ENCODE results near the gene FAM193B.

FAM193B gene

GRCh38 chr5:177515580-177515979, 38.8 kb downstream of the FAM193B start:
- no peak for DNase-seq (ENCODE audit: low read depth, low spot score)

- DNase-seq (ENCODE audit: low read depth, low spot score), result no peak
Measured at GRCh38 chr5:177514541-177514940, 39.8 kb downstream of the FAM193B start.

- DNase-seq (ENCODE audit: low read depth, low spot score), result no peak
Measured at GRCh38 chr5:177513500-177513899, 40.9 kb downstream of the FAM193B start.

DNA sequence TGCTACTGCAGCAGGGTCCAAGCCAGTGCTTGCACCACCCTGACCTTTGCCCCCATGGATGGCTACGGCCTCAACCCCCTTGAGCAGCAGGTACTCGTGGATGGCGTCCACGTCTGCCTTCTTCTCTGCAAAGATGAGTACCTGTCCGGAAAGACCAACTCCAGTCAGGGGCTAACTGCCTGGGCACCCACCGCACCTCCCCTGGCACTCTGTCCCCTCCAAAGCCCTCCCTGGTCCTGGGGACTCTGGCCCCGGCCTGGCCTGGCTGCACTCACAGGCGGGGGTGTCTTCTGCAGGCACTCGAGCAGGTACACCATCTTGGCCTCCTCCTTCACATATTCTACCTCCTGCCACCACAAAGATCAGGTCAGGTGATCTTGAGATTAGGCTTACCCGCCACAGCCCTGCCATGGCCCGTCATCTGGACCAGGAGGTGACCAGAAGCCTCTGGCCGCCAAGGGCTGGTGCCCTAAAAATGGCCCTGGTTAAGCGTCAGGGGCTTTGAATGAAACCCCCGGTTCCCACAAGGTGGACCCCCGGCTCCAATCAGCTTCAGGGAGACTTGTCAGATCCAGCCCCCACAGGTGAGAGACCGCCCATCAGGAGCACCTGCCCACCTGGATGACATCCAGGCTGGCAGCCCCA, 41.5 kb downstream of the FAM193B start:
- no peak for DNase-seq (ENCODE audit: low read depth, low spot score)

GRCh38 chr5:177511796-177512675, 42.3 kb downstream of the FAM193B start:
- no peak for DNase-seq (ENCODE audit: low read depth, low spot score)

- DNase-seq (ENCODE audit: low read depth, low spot score), result no peak
Measured at GRCh38 chr5:177511181-177511580, 43.2 kb downstream of the FAM193B start.

GRCh38 chr5:177510567-177511053, 43.8 kb downstream of the FAM193B start:
- no peak for DNase-seq (ENCODE audit: low read depth, low spot score)

DNA sequence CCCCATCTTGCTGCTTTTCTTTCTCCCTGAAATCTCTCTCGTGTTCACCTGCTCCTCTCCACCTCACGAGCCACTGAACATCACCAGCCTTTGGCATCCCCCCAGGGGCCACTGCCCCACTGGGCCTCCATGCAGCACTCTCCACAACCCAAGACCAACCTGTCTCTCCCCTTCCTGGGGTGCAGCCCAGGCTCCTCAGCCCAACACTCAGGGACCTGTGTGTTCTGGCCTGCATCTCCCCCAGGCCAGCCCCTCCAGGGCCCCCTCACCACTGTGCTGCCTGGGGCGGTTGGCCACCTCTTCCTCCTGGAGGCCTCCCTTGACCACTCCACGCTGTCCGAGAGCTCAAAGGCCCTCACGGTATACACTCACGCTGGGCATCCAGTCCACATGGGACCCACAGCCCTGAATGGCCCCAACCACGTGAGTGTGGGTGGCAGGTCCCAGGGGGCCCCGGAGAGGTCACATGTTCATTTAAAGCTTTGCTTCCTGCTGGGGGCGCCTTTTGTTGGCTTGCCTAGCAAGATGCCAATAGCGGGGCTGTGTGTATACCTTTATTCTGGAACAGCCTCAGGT, 44.3 kb downstream of the FAM193B start:
- no peak for DNase-seq (ENCODE audit: low read depth, low spot score)

DNA sequence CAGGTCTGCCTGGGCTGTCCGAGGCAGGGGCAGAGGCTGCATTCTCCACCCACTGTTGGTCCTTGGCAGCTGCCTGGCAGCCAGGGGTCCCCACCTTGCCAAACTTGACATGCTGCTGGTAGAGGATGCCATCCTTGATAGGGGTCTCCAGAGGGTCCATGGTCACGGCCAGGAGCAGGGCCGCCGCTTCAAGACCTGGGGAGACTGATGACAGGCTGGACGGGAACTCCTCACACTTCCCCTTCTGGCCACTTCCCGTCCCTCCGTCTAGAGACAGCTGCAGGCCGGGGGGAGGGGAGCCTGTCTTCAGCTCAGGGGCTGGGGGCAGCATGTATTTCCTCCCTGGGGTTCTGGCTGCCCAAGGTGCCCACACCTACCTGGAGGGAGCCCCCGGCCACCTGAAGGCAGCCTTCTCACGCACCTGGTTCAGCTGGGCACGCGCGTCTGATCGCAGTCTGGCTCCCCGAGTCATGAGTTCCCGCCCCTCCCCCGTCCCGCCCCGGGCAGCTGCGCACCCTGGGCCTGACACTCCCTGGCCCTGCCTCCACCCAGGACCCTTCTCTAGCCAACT, 44.9 kb downstream of the FAM193B start, which contains the start of gene DOK3:
DOK3 (minus strand) TSS at position 446 of the 571 bp plus-strand sequence; CDS start at position 160, 286 bp downstream.
- no peak for DNase-seq (ENCODE audit: low read depth, low spot score)

DNA sequence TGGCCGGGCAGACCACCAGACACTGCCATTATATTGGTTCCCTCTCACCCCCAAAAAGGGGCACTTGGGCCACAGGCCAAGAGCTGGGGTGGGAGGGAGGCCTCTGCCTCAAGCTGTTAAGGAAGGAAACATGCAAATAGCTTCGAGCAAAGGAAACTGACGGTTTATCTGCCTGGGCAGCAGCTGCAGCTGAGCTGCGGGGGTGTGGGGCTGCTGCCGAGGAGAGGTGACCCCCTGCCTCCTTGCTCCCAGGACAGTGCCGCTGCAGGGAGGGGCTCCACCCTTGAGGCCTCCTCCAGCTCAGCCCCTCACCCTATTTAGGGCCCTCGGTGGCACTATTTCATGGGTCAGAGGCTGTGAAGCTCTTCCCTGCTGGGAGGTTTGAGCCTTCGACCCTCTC, 45.5 kb downstream of the FAM193B start:
- no peak for DNase-seq (ENCODE audit: low read depth, low spot score)

DNA sequence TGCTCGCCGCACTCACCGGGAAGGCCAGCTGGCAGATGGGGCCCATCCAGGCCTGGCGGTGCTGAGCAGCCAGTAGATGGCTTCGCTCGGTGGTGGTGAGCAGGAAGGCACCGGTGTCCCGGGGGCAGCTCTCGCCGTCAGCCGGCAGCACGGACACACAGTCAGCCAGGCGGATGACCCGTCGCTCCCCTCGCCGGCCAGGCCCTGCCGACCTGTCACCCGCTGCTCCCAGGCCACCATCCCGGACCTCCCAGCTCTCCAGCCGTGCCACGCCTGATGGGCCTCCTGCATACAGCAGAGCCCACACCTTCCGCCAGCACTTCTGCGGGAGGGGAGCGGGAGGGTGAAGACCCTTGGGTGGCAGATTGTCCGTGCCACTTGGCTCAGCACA, 46.1 kb downstream of the FAM193B start:
- DNase-seq (ENCODE audit: low read depth, low spot score), result no peak

GRCh38 chr5:177507596-177508220, 46.7 kb downstream of the FAM193B start:
- no peak for DNase-seq (ENCODE audit: low read depth, low spot score)

DNA sequence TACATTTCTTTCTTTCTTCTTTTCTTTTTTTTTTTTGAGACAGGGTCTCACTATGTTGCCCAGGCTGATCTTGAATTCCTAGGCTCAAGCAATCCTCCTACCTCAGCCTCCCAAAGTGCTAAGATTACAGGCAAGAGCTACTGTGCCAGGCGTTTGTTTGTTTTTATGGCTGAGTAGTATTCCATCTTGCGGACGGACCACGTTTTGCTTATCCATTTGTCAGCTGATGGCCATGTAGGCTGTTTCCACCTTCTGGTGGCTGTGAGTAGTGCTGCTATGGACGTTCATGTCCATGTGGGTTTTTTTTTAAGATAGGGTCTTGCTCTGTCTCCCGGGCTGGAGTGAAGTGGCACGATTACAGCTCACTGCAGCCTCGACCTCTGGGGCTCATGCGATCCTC, 47.2 kb downstream of the FAM193B start:
- DNase-seq (ENCODE audit: low read depth, low spot score), result no peak

- DNase-seq (ENCODE audit: low read depth, low spot score), result no peak
Measured at GRCh38 chr5:177505075-177505474, 49.3 kb downstream of the FAM193B start.

GRCh38 chr5:177504086-177505056, 50.0 kb downstream of the FAM193B start:
- DNase-seq (ENCODE audit: low read depth, low spot score), result no peak

- no peak for DNase-seq (ENCODE audit: low read depth, low spot score)
Measured at GRCh38 chr5:177503351-177504085, 50.8 kb downstream of the FAM193B start.

GRCh38 chr5:177502886-177503285, 51.5 kb downstream of the FAM193B start:
- no peak for DNase-seq (ENCODE audit: low read depth, low spot score)

DNA sequence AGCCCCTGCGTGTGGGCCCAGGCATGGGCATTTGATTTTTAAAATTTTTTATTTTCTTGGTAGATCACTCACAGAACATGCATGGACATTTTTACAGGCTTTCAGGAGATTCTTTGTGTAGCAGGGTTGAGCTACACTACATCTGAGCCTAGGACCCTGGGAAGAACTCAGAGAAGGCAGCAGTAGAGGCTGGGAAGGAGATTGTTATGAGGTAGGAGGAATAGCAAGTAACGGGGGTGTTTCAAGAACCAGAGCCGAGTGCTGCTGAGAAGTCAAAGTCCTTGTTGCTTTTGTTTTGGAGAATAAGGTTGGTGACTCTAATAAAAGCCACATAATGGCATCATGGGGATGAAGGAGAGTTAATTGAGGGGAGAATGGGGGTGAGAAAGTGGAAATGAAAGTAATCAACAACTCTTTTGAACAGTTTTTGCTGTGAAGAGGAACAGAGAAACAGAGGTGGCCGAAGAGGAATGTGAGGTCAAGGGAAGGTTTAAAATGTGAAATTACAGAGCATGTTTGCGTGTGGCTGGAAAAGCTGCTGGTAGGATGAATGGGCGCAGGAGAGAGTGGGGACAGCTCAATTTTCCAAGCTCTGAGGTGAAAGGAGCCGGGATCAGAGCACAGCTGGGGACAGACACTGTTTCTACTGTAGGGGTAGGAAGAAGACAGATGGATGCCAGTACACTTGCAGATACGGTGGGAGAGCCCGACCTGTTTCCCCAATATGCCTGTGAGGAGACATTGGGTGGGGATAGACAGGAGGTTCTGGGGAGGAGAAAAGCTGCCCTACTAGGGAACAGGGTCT, 52.3 kb downstream of the FAM193B start:
- no peak for DNase-seq (ENCODE audit: low read depth, low spot score)
